ENCODE data around the gene TMEM72. TPM values are rescaled to one million over a fixed set of nuclear protein-coding genes. Genes with fewer than 3 reads are reported as not detected.

Gene TMEM72
- total and polyA plus RNA-seq, 3 donors from 2014 or later = 1.5 to 8.7 (median 3.0) TPM

DNA sequence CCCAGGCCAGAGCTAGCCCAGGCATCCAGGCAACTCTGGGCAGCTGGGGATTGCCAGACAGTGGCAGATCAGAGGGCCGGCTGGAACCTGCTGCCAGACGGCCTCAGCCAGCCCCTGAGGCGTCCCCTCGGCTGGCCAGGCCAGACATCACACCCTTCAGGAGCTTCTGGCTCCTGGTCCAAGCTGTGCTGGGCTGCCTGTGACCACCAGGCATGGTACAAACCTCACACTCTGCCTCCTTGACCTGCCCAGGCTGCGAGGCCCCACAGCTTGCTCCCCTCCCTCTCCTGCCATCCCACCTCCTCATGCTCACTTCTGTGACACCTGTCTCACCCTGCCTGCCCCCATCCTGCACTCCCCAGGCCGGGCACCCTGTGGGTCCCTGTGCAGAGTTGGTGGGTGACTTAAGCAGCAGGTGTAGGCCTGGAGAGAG, 61.8 kb downstream of the TMEM72 start:
- intact Hi-C loops (cut with DNase I; ENCODE audit: low total_unique reads) = no loop called here
- WGBS, 2 donors = 82% methylated on average over 6 of the region's 6 CpGs; no CpG with 5 or more reads in 1 of the 2 donors
- H3K27ac ChIP-seq = no peak overlapping the region
- H3K9me3 ChIP-seq = no peaks in the 10 kb centered on the region
- no peak for DNase-seq
- no peaks in the 10 kb centered on the region for H3K27me3 ChIP-seq
- H3K4me1 ChIP-seq = peaks cover 28% of the 10 kb centered on the region
- no peak overlapping the region for H3K4me3 ChIP-seq
- TF ChIP-seq, protein P1, sequence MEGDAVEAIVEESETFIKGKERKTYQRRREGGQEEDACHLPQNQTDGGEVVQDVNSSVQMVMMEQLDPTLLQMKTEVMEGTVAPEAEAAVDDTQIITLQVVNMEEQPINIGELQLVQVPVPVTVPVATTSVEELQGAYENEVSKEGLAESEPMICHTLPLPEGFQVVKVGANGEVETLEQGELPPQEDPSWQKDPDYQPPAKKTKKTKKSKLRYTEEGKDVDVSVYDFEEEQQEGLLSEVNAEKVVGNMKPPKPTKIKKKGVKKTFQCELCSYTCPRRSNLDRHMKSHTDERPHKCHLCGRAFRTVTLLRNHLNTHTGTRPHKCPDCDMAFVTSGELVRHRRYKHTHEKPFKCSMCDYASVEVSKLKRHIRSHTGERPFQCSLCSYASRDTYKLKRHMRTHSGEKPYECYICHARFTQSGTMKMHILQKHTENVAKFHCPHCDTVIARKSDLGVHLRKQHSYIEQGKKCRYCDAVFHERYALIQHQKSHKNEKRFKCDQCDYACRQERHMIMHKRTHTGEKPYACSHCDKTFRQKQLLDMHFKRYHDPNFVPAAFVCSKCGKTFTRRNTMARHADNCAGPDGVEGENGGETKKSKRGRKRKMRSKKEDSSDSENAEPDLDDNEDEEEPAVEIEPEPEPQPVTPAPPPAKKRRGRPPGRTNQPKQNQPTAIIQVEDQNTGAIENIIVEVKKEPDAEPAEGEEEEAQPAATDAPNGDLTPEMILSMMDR (IDR thresholded peaks at IDR 0.05) = no peak
- TF ChIP-seq POLR2A (IDR thresholded peaks at IDR 0.05) = no peak
- H3K36me3 ChIP-seq (ENCODE audit: low read depth, missing control alignments) = no peaks in the 10 kb centered on the region

- peaks cover 22% of the 10 kb centered on the region for H3K4me1 ChIP-seq
- no peaks in the 10 kb centered on the region for H3K36me3 ChIP-seq (ENCODE audit: low read depth, missing control alignments)
- no peak overlapping the region for H3K4me3 ChIP-seq
- TF ChIP-seq, protein P1 (IDR thresholded peaks at IDR 0.05) = no peak
- TF ChIP-seq POLR2A (IDR thresholded peaks at IDR 0.05) = no peak
- WGBS, 2 donors = 71 to 77% methylated on average over 16 to 18 of the region's 18 CpGs
- intact Hi-C loops (cut with DNase I; ENCODE audit: low total_unique reads) = no loop called here
- peak overlapping the region; percentile 61 to 85 for H3K27ac ChIP-seq
- no peak for DNase-seq
- no peaks in the 10 kb centered on the region for H3K9me3 ChIP-seq
- no peaks in the 10 kb centered on the region for H3K27me3 ChIP-seq
Observed at GRCh38 chr10:44973323-44974081, 62.4 kb downstream of the TMEM72 start.

DNA sequence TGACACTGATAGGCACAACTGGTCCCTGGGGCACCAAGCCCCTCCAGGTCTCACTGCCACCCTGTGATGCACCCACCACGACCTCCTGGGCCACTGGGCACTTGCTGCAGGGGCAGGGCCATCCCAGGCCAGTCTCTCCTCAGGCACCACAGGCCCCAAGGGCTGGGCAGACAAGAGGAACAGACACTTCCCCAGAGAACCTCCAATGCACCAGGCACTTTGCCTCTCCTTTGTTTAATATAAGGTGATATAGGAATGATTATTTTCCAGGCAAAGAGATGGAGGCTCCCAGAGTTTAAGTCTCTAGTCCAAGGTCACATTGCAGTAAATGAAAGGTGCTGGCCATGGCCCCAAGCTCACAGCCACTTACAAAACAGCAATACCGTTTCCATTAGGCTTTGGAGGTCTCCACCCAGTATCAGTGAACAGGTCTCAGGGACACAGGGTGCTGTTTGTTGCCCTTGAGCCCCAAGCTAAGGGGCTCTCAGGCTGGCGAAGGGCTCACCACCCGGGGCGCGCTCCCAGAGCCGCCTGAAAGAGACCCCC, 63.0 kb downstream of the TMEM72 start:
- H3K36me3 ChIP-seq (ENCODE audit: low read depth, missing control alignments) = no peaks in the 10 kb centered on the region
- peaks cover 25% of the 10 kb centered on the region for H3K4me1 ChIP-seq
- H3K27me3 ChIP-seq = no peaks in the 10 kb centered on the region
- 34% methylated on average over 7 of the region's 7 CpGs; no CpG with 5 or more reads in 1 of the 2 donors for WGBS, 2 donors
- no peaks in the 10 kb centered on the region for H3K9me3 ChIP-seq
- intact Hi-C loops (cut with DNase I; ENCODE audit: low total_unique reads) = no loop called here
- H3K27ac ChIP-seq = peak overlapping the region; percentile 61 to 85
- no peak for TF ChIP-seq POLR2A (IDR thresholded peaks at IDR 0.05)
- TF ChIP-seq, protein P1 (IDR thresholded peaks at IDR 0.05) = no peak
- peak overlapping the region; percentile 40 to 48 for H3K4me3 ChIP-seq
- no peak for DNase-seq

- no peak for TF ChIP-seq POLR2A (IDR thresholded peaks at IDR 0.05)
- TF ChIP-seq, protein P1 (IDR thresholded peaks at IDR 0.05) = peak; percentile 86 to 93 (median 90)
- peak; percentile 80 for DNase-seq
- no peaks in the 10 kb centered on the region for H3K36me3 ChIP-seq (ENCODE audit: low read depth, missing control alignments)
Observed at GRCh38 chr10:44974628-44975430, 63.7 kb downstream of the TMEM72 start.

More at GRCh38 chr10:44974628-44975430, 63.7 kb downstream of the TMEM72 start:
- peaks cover 32% of the 10 kb centered on the region for H3K4me1 ChIP-seq
- intact Hi-C loops (cut with DNase I; ENCODE audit: low total_unique reads) = loop anchor here (5.0 kb wide), 1 partner anchor 43 kb away; no protein-coding TSS in a partner anchor
- H3K9me3 ChIP-seq = no peaks in the 10 kb centered on the region
- H3K27ac ChIP-seq = peak overlapping the region; percentile 61 to 85
- WGBS, 2 donors = 4 to 5% methylated on average over 23 to 46 of the region's 46 CpGs
- no peaks in the 10 kb centered on the region for H3K27me3 ChIP-seq
- H3K4me3 ChIP-seq = peak overlapping the region; percentile 40 to 48

All from testis (tissue), 3 donors.